WERI-Rb-1 (cell line): ENCODE results near the gene ZNF385D.

Source experiments
- DNase-seq: peaks from one replicate; pipeline ENCODE4 v3.0.0-alpha.2; 2020
- H3K27ac ChIP-seq: fragments of 250-450 bp; sonication (Bioruptor Pico); 2 replicates; pipeline ENCODE4 v1.5.1; 2020; ENCODE audit warnings: mild to moderate bottlenecking, moderate library complexity
- H3K27me3 ChIP-seq: fragments of 250-450 bp; sonication (Bioruptor Pico); 2 replicates; pipeline ENCODE4 v1.5.1; 2021; ENCODE audit warnings: mild to moderate bottlenecking, low read depth, moderate library complexity; ENCODE audit not compliant: insufficient read depth, severe bottlenecking
- H3K36me3 ChIP-seq: fragments of 250-450 bp; sonication (Bioruptor Pico); 2 replicates; pipeline ENCODE4 v1.5.1; 2020; ENCODE audit warnings: mild to moderate bottlenecking, moderate library complexity
- H3K4me3 ChIP-seq: 2 replicates; pipeline ENCODE4 v1.5.1; 2011; ENCODE audit warnings: low read depth, mild to moderate bottlenecking, control low read depth, low read length
- H3K9me3 ChIP-seq: fragments of 250-450 bp; sonication (Bioruptor Pico); 2 replicates; pipeline ENCODE4 v1.5.1; 2021; ENCODE audit warnings: mild to moderate bottlenecking, moderate library complexity; ENCODE audit not compliant: severe bottlenecking
- CTCF ChIP-seq: IDR thresholded peaks from 2 replicates; pipeline ENCODE4 v1.5.1; 2011; ENCODE audit warnings: low read depth, mild to moderate bottlenecking, control low read depth, inconsistent platforms, low read length

Gene ZNF385D

DNA sequence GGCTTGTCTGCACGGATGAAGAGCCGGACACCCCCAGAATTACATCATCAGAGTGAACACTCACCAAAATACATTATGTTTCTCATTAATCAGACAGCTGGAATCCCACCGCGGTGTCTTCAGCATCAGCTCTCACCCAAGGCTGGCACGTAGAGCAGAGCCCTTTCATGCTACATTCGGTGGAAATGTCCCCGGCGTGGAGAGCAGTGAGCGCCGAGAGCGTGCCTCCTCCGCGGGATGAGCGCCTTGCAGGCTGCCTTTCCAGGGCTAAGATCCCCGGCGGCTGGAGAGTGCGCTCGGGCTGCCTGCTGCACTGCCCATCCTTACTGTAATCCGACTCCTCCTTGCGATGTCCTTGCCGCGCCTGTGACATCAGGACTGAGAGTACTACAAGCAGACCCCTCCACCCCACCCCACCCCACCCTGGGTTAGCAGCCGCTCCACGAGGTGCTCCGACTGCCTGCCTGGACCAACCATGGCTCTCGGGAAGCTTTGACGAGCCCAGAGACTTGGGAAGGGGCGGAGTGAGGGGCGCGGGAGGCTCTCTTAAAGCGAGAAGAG, at the start of gene ZNF385D:
TSS of gene ZNF385D (minus strand) at position 380 of the 561 bp plus-strand sequence. CDS start at position 86, 294 bp downstream.
- peak; percentile 67 for DNase-seq
- no peak within 1 kb of the TSS for H3K27ac ChIP-seq
- H3K36me3 ChIP-seq: no peaks in the 10 kb centered on the region
- H3K9me3 ChIP-seq: no peaks in the 10 kb centered on the region
- H3K4me3 ChIP-seq: peak within 1 kb of the TSS; percentile 45
- no peaks in the 10 kb centered on the region for H3K27me3 ChIP-seq
- no peak for TF ChIP-seq CTCF

GRCh38 chr3:21798356-21799088, 47.5 kb upstream of the ZNF385D start:
- DNase-seq: no peak
- Histone ChIP-seq H3K4me3 (no peak overlapping the region), H3K36me3 (no peaks in the 10 kb centered on the region), H3K27me3 (no peaks in the 10 kb centered on the region), H3K9me3 (peaks cover 4% of the 10 kb centered on the region), H3K27ac (no peak overlapping the region)
- no peak for TF ChIP-seq CTCF

DNA sequence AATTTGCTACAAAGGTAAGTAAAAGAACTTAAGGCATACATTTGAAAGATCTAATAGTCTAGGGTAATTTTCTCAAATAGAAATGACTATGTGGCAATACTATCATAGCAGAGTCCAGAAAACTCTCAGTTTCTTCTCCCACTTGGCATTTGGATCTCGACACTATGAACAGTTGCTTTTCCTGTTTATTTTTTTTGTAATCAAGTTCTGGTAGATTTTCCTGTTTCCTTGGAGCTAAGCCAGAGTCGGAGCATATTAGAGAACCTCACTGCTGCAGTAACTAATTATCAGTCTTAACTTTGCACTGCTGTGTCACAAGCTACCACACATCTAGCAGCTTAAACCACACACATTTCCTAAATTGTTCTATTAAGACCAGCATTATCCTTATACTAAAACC, 44.9 kb upstream of the ZNF385D start:
- Histone ChIP-seq H3K27me3 (no peaks in the 10 kb centered on the region), H3K36me3 (no peaks in the 10 kb centered on the region), H3K9me3 (peaks cover 4% of the 10 kb centered on the region), H3K27ac (peak overlapping the region; percentile 82), H3K4me3 (peak overlapping the region; percentile 26; the same call in 1 of the 2 replicates)
- TF ChIP-seq CTCF: no peak
- no peak for DNase-seq

- peak; percentile 92 for DNase-seq
- peaks cover 3% of the 10 kb centered on the region for H3K9me3 ChIP-seq
- TF ChIP-seq CTCF: no peak
- H3K27me3 ChIP-seq: no peaks in the 10 kb centered on the region
- H3K36me3 ChIP-seq: no peaks in the 10 kb centered on the region
- H3K4me3 ChIP-seq: peak overlapping the region; percentile 26
- peak overlapping the region; percentile 82 for H3K27ac ChIP-seq
These were observed 44.3 kb upstream of the ZNF385D start for GRCh38 chr3:21795152-21795837.

DNA sequence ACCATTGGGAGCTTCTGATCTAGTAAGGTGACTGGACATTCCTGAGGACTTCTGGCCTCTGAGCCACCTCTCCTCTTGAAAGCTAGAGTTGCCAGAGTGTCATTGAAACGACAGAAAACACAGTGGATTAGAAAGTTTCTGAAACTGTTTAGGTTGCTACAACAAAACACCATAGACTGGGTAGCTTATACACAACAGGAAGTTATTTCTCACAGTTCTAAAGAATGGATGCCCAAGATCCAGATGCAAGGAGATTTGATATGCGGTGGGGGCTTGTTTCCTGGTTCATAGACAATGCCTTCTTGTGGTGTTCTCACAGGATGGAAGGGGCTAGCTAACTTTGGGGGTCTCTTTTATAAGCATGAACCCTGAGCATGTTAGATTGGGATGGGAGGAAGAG, 43.3 kb upstream of the ZNF385D start:
- Histone ChIP-seq H3K27me3 (no peaks in the 10 kb centered on the region), H3K4me3 (no peak overlapping the region), H3K27ac (peak overlapping the region; percentile 82; the same call in 1 of the 2 replicates), H3K36me3 (no peaks in the 10 kb centered on the region), H3K9me3 (no peaks in the 10 kb centered on the region)
- no peak for TF ChIP-seq CTCF
- DNase-seq: no peak
